ENCODE results near the gene ZSCAN31.

ZSCAN31 gene

DNA sequence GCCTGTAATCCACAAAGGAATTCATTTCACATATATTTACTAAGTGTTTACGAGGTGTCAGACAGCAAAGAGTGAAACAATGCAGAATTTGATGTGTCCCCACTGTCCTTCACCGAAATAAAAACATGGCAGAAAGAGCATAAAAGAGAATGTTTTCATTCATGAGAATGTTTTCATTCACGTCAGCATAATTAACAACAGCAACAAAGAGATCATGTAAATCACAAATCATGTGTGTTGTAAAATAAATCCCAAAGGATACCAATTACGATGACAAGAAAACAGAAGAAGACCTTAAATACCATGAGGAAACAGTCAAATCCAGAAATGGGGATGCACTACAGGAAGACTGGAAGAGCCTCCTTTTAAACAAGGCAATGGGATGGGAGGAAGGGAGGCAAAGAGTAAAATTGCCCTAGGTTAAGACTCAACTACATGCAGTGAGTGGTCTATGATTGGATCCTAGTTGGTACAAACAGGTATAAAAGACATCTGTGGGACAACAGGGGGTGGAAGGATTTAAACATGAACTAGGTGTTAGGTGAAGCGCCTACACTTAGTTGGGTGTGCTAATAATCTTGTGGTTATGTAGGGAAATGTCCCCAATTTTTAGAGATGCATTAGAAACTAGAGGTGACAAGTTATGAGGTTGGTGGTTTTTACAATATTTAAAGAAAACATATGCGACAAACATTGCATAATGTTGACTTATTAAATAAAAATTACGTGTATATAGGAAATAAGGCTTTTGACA lies 1.5 kb downstream of the ZSCAN31 start:
- no peak for DNase-seq (ENCODE audit: low spot score)
- H3K4me3 ChIP-seq = peak overlapping the region; percentile 81

DNA sequence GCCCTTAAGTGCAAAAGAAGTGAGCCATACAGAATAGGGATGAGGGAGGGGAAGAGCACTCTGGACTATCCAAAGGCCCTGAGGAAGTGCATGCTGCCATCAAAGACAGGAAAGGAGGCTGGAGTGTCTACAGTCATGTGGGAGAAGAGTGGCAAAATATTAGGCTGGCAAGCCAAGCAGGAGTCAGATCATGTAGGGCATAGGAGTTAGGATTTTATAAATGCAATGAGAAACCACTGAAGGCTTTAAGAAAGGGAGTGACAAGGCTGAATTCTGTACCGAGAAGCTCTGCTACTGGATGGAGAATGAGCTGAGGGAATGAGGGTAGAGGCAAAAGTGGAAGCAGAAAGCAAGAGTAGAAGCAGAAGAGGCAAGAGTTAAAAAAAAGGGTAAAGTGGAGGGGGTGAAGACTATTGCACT lies 2.3 kb downstream of the ZSCAN31 start:
- DNase-seq (ENCODE audit: low spot score) = no peak
- Histone ChIP-seq H3K27ac (no peak overlapping the region), H3K4me3 (no peak overlapping the region)
- TF ChIP-seq, protein P1, sequence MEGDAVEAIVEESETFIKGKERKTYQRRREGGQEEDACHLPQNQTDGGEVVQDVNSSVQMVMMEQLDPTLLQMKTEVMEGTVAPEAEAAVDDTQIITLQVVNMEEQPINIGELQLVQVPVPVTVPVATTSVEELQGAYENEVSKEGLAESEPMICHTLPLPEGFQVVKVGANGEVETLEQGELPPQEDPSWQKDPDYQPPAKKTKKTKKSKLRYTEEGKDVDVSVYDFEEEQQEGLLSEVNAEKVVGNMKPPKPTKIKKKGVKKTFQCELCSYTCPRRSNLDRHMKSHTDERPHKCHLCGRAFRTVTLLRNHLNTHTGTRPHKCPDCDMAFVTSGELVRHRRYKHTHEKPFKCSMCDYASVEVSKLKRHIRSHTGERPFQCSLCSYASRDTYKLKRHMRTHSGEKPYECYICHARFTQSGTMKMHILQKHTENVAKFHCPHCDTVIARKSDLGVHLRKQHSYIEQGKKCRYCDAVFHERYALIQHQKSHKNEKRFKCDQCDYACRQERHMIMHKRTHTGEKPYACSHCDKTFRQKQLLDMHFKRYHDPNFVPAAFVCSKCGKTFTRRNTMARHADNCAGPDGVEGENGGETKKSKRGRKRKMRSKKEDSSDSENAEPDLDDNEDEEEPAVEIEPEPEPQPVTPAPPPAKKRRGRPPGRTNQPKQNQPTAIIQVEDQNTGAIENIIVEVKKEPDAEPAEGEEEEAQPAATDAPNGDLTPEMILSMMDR (IDR thresholded peaks at IDR 0.05) = no peak

More for the DNA sequence above, 1.5 kb downstream of the ZSCAN31 start:
- peak overlapping the region; percentile 95 to 97 for H3K27ac ChIP-seq
- TF ChIP-seq, protein P1 (IDR thresholded peaks at IDR 0.05) = no peak

DNA sequence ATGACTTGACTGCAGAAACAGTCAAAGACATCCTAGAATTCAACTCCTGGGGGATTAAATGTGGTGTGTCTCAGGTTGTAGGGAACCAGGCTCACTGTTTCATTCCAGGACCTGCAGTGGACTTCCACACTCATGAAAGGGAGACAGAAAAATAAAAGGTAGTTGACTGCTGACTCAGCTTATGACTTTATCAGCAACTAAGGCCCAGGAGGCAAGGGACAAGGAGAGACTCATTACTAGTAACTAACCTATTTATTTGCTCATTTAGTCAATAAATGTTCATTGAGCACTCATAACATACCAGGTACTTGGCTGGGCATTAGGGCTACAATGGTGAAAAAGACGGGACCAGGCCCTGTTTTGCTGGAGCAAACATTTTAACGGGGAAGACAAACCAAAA lies 2.9 kb downstream of the ZSCAN31 start:
- TF ChIP-seq, protein P1 (IDR thresholded peaks at IDR 0.05) = no peak
- no peak overlapping the region for H3K27ac ChIP-seq
- no peak overlapping the region for H3K4me3 ChIP-seq
- no peak for DNase-seq (ENCODE audit: low spot score)

DNA sequence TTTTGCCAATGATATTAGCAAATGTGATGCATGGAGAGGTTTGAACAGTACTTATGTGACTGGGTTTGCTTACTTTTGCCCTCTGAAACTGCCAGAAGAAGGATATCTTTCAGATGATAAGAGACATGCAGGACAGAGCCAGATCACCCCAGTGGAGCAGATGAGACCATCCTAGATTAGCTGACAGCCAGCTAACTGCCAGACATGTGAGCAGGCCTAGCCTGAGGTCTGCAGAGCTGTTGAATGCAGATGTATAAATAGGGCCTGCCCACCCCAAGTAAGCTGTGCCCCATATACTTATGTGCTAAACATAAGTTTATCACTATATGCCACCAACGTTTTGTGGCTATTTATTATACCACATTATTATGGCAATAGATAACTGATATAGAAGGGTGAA lies 5.9 kb downstream of the ZSCAN31 start:
- H3K27ac ChIP-seq = no peak overlapping the region
- TF ChIP-seq, protein P1 (IDR thresholded peaks at IDR 0.05) = no peak
- no peak for DNase-seq (ENCODE audit: low spot score)
- no peak overlapping the region for H3K4me3 ChIP-seq

DNA sequence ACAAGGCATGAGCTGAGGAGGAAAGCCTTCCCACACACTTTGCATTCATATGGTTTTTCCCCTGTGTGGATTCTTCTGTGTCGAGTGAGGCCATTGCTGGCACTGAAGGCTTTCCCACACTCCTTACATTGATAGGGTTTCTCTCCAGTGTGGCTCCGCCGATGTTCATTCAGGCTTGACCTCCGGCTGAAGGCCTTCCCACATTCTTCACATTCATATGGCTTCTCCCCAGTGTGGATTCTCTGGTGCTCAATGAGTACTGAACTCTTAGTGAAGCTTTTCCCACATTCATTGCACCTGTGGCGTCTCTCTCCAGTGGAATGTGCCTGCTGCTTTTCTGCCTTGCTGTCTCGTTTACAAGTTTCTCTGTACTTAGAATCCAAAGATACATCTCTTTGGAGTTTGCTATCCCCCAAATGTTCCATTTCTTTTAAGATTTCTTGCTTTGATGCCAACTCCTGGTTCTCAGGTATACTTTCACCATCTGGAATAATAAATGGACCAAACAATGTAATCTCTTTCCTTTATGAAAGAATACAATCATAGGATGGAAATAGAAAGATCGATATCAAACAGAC lies 9.5 kb downstream of the ZSCAN31 start:
- Histone ChIP-seq H3K27ac (no peak overlapping the region), H3K4me3 (peak overlapping the region; percentile 18)
- TF ChIP-seq, protein P1 (IDR thresholded peaks at IDR 0.05) = no peak
- no peak for DNase-seq (ENCODE audit: low spot score)

DNA sequence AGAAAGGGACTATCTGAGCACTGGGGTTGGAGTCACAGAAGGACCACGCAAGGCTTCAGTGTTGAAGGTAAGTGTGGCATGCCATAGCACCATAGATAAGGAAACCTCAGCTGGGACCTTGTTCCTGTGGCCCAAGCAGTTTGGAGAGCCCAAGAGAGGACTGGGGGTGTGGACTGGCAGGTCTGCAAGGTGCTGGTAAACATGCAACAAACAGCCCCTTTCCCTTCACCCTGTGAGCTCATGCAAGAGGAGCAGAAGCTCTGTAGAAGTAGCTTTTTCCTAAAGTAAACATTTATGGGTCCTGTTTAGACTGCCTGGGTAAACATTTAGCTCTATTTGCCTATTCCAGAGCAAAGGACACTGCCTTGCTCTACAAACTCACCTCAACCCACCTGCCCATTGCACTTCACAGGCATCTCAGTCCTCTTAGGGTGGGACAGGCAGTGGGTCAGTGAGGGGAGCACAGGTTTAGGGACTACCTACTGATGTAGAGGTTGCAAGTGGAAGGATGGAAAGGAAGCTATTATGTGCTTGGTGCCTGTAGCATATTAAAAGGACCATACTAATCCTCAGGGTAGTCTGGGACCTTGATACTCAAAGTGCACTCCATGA lies 12.0 kb downstream of the ZSCAN31 start:
- Histone ChIP-seq H3K27ac (no peak overlapping the region), H3K4me3 (no peak overlapping the region)
- TF ChIP-seq, protein P1 (IDR thresholded peaks at IDR 0.05) = no peak
- no peak for DNase-seq (ENCODE audit: low spot score)

Data from coronary artery (tissue), 2 donors.